GM21367 (cell line): ENCODE measurements around the gene EIF2B2.

Experiments
- ATAC-seq: cut with Tn5 transposase; IDR thresholded peaks from one replicate; pipeline ENCODE4 v1.9.1; 2021; ENCODE audit not compliant: unreplicated experiment

Gene EIF2B2

DNA sequence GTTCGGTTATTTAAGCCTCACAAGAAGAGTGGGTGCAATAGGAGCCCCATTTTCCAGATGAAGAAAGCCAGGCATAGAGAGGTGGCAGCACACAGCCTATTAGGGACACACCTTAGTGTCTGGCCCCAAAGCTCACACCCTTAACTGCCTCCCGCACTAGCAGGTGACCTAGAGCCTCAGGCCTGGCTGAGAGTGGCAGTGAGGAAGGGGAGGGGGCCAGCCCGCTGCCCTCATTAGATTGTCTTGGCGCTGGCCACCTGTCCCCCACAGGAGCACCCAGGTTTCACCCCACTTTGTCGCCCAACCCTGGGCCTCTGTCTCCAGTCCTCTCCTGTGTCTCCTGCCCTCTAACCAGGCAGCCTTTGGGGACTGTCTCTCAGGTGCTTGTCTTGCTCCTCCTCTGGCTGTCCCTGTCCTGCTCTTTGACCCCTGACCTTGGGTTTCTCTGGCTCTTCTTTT lies 28.8 kb upstream of the EIF2B2 start:
- ATAC-seq, result no peak

DNA sequence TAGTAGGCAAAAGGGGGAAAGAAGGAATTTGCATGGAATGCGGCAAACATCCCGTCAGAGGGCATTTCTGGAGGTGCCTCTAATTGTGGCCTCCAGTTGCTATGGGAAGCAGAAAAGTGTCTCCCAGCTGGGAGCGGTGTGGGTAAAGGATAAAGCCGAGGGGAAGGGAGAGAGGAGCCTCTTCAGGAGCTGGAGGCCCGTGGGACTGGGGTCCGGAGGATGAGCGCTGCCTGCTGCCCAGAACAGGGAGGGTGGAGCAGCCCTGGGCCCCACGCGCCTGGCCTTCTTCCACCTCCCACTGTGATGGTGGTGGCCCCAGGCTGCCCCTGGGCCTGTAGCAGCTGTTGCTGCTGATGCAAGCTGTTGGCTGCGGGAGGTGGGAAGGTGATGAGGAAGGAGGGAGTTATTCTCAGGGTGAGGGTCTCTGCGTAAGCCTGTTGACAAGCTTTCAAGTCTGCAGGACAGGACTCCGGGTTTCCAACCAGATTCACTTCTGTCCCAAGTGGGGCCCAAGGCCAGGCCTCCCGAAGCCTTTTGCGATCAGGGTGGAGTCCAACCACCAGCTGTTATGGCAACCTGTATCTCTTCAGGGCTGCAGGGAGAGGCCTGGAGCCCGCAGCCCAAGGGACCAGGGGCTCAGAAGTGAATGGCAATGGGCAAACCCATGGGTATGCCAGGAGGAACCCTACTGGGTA lies 28.2 kb upstream of the EIF2B2 start:
- no peak for ATAC-seq

DNA sequence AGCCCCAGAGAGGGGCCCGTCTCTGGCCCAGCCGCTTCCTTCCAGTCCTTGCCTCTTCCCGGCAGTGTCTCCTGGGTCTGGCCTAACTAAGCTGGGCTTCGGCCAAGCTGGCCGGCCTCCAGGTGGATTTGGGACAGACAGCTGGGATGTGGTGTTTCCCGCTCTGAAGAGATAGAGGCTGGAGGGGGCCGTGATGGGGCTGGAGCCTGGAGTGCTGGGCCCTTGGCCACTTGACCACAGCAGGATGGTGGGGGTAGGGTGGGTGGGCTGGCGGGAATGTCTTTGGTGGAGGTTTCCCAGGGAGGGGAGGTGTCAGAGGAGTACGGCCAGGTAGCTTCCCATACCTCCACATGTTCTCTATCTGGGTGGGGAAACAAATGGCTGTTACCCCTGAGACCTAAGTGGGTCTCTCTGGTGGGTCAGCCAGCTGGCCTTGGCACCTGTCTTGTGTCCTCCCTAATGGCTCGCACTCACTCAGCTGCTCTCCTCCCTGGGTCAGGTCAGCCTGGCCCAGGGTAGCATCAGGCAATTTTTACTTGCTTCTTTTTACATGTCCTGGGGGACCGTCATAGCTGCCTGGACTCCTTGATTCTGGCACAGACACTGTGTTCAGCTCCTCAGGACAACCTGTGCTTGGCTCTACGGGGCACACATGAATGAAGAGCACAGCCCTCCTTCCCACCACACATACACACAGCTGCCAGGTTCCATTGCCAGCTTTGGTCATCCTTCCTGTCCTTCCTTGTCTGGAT lies 27.5 kb upstream of the EIF2B2 start:
- ATAC-seq, result no peak

DNA sequence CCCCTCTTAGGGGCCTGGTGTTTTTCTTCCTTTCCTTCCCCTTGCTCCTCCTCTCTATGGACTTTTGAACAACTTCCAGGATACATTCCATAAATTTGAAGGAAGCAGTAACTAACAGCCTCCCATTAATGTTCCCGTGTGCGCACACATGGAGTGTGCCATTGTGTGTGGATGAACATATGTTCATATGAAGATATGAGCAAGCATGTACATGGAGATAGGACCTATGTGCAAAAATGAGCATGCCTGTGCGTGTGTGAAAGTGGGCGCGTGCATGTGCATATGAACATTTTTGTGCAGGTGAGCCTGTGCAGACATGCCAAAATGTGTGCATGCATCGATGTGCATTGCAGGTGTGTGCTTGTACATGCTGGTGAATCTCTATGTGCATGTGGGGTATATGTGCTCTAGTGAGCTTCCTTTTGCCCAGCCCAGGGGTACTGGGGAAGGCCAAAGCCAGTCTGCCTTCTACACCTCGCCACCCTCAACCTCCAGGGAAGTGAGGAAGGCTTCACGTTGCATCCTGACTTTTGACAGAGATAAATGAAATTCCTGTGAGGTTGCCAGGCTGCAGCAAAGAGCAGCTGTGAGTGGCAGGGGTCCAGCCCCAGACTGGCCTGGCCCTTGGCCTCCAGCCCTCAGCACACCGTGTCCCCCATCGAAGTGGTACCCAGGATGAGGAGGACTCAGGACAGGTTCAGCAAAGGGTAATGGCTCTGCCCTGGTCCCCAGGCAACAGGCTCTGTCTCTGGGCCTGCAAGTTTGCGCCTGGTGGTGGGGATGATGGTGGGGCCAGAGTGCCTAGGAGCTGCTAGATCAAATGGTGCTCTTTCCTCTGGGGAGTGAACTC lies 26.2 kb upstream of the EIF2B2 start:
- no peak for ATAC-seq

- ATAC-seq, result no peak
Measured at GRCh38 chr14:74977164-74977900, 25.4 kb upstream of the EIF2B2 start.

DNA sequence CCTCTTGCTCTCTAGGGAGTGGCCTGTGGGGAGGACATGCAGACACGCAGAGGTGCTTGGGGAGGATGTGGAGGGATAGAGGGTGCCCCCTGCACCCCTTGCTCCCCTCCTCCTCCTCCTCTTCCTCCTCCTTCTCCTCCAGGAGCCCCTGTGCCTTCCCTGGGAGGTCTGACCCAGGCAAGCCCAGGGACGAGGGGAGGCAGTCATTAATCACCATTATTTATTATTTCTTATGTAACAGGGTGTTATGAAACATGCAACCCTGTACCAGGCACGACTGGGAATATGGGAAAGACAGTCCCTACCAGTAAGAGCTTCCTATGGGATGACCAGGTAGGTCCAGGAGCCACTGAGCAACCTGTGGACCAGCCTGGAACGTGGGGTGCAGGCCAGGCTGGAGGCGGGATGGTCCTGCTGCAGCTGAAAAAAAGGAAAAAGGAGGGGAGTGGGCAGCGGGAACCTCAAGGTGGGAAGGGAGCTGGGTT lies 24.8 kb upstream of the EIF2B2 start:
- ATAC-seq, result no peak

DNA sequence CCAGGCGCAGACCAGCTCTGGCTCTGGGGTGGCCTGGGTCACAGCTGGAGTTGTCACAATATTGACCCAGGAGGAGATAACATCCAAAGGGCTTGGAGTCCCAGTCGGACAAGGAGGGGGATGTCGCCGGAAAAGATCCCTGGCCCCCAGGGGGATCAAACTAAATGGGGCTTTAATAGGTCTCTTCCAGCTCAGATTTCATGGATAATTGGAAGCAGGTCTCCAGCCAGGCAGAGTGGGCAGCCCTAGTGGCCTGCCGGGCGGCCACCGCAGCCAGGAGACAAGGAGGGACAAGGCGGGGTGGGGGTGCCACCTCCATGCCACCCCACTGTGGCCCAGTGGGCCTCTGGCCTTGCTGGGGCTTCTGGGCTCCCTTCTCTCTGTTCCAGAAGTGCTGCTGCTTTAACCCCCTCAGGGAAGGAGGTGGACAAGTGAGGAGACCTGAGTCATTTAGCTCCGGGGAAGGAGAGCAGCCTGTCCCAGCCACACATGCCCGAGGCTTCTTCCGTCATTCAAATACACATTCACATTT lies 24.2 kb upstream of the EIF2B2 start:
- no peak for ATAC-seq

DNA sequence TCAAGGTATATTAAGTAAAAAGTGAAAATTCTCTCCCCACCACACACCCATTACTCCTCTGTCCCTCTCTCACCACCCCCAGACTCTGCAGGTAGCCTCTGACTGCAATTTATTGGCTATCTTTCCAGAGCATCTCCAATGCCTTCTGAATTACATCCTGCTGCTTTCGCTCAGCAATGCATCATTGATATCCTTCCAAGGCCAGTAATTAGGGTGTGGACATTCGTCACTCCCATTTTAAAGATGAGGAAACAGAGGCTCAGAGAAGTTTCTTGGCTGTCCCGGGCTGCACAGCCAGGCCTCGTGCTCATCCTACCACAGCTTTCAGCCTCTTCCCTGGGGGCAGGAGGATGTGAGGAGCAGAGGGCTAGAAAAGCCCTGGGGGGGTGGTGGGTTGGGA lies 23.7 kb upstream of the EIF2B2 start:
- ATAC-seq, result no peak

DNA sequence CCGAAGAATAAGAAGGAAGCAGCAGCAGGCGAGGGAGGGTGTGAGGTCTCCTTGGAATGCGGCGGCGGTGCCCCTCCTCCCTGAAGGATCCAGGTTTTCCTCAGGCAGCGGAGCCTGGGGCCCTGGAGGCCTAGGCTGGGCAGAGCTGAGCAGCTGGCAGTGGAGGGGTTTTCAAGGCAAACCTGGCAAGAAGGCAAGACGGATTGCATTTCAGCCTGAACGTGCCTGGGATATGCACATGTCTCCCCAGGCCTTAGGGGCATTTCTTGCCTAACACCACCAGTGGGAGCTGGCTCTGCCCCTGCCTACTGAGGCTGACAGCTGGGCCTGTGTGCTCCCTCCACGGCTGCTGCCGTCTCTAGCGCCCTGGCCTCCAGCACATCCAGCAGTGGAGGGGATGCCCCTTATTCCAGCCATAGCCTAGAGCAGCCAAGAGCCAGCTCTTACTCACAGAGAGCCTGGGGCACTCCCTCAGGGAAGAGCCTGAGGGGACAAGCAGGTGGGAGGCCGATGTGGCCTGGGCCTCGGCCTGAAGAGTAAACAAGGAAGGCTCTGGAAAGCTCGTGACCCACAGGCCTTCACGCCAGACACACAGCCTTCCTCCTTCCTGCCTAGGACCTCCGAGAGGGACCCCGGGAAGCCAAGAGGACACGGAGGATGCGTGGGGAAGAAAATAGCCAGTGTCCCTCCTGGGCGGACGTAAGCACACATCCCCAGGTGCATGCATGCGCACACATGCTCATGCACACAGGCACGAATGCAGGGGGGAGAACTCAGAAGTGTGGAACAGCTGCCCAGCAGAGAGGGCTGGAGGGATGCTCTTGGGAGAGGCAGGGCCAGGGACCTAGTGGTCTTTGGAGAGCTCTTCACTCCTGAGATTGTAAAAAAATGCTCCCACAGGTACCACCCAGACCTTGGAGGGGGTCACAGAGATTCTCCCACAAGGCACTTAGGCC lies 23.0 kb upstream of the EIF2B2 start:
- ATAC-seq, result no peak

- no peak for ATAC-seq
Measured at GRCh38 chr14:74980398-74980730, 22.4 kb upstream of the EIF2B2 start.

- ATAC-seq, result no peak
Measured at GRCh38 chr14:74980731-74981461, 21.8 kb upstream of the EIF2B2 start.

DNA sequence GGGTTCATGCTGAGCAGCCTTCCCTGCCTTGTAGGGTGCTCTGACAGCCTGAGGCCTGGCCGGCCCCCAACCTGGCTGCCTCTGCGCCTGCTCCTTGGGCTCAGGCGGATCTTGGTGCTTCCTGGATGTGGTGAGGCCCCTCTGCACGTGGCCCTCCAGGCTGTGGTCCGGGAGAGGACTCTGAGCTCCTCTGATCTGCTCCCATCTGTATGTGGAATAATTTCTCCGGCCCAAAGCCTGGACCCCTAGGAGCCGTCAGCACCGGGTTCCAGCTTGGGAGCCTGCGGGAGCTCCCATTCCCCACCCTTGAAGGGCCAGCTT lies 21.3 kb upstream of the EIF2B2 start:
- ATAC-seq, result no peak

DNA sequence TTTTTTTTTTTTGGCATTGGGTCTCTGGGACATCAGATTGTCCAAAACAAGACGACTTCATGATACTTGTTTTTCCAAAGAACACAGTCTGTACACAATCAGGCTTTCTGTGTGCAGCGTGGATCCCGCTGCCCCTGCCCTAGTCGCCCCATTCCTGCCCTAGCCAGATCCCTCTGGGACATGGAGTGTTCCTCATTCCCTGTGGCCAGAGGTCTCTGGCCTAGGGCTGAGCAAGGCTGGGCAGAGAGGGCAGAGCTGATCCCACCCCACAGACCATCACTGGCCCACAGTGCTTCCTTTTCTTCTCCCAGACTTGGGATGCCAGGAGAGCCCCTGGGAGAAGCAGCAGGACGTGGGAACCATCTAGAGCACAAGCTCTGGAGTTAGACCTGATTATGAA lies 20.9 kb upstream of the EIF2B2 start:
- no peak for ATAC-seq

DNA sequence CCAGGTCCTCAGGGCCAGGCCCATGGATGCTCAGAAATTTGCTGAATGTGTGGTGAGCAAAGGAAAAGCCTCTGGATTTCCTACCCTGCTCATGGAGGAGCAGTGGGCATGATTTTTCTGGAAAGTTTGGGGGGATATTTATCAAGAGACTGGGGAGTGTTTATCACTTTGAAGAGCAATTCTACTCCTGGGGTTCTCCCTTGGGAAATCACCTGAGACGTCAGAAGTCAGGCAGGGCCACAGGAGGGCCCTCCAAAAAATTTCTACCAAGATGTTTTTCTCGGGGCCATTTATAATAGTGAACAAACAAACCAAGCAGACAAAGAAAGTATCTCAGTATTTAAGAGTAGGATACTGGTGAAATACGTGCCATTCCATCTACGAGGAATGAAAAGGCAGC lies 20.1 kb upstream of the EIF2B2 start:
- no peak for ATAC-seq

- no peak for ATAC-seq
Measured at GRCh38 chr14:74983343-74983742, 19.4 kb upstream of the EIF2B2 start.

- ATAC-seq, result no peak
Measured at GRCh38 chr14:74984236-74985027, 18.3 kb upstream of the EIF2B2 start.

GRCh38 chr14:74985028-74985310 lies 17.8 kb upstream of the EIF2B2 start:
- ATAC-seq, result no peak

- no peak for ATAC-seq
Measured at GRCh38 chr14:74985806-74986205, 16.9 kb upstream of the EIF2B2 start.

DNA sequence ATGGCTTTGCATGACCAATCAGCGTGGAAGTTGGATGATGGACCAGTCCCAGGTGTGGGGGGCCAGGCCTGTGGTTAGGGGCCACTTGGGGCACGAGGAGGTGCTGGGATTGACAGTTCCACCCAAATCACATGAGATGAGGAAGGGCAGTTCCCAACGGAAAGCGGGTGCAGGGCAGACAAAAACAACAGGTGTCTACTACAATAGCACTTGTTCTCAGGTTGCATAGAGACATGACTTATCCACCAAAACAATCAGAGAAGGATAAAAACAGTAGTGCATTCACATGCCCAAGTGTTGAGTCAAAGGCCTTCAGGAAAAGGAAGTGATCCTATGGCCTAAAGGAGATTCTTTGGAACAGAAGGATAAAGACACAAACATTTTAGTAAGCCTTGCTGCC lies 14.6 kb upstream of the EIF2B2 start:
- ATAC-seq, result no peak
